Measurements from ENCODE around the gene PGRMC2.

Gene PGRMC2

GRCh38 chr4:128287141-128287870, at the start of gene PGRMC2:
PGRMC2 (minus strand) TSS chr4:128287813; CDS start chr4:128287790, 23 bp downstream.
- DNase-seq (ENCODE audit: low read depth, low spot score), result no peak

GRCh38 chr4:128335541-128335940, 47.9 kb upstream of the PGRMC2 start:
- no peak for DNase-seq (ENCODE audit: low read depth, low spot score)

GRCh38 chr4:128334256-128334655, 46.6 kb upstream of the PGRMC2 start:
- no peak for DNase-seq (ENCODE audit: low read depth, low spot score)

- DNase-seq (ENCODE audit: low read depth, low spot score), result no peak
Measured at GRCh38 chr4:128333309-128334018, 45.9 kb upstream of the PGRMC2 start.

- DNase-seq (ENCODE audit: low read depth, low spot score), result no peak
Measured at GRCh38 chr4:128332081-128332480, 44.5 kb upstream of the PGRMC2 start.

- no peak for DNase-seq (ENCODE audit: low read depth, low spot score)
Measured at GRCh38 chr4:128329638-128330037, 42.0 kb upstream of the PGRMC2 start.

GRCh38 chr4:128328106-128328505, 40.5 kb upstream of the PGRMC2 start:
- no peak for DNase-seq (ENCODE audit: low read depth, low spot score)

GRCh38 chr4:128323401-128323800, 35.8 kb upstream of the PGRMC2 start:
- DNase-seq (ENCODE audit: low read depth, low spot score), result no peak

- no peak for DNase-seq (ENCODE audit: low read depth, low spot score)
Measured at GRCh38 chr4:128322986-128323385, 35.4 kb upstream of the PGRMC2 start.

GRCh38 chr4:128322311-128322710, 34.7 kb upstream of the PGRMC2 start:
- DNase-seq (ENCODE audit: low read depth, low spot score), result no peak

- no peak for DNase-seq (ENCODE audit: low read depth, low spot score)
Measured at GRCh38 chr4:128320656-128321055, 33.0 kb upstream of the PGRMC2 start.

- no peak for DNase-seq (ENCODE audit: low read depth, low spot score)
Measured at GRCh38 chr4:128315756-128316520, 28.3 kb upstream of the PGRMC2 start.

GRCh38 chr4:128311659-128312403, 24.2 kb upstream of the PGRMC2 start:
- no peak for DNase-seq (ENCODE audit: low read depth, low spot score)

GRCh38 chr4:128310266-128310697, 22.7 kb upstream of the PGRMC2 start:
- DNase-seq (ENCODE audit: low read depth, low spot score), result no peak

- no peak for DNase-seq (ENCODE audit: low read depth, low spot score)
Measured at GRCh38 chr4:128309585-128309984, 22.0 kb upstream of the PGRMC2 start.

GRCh38 chr4:128308986-128309385, 21.4 kb upstream of the PGRMC2 start:
- no peak for DNase-seq (ENCODE audit: low read depth, low spot score)

GRCh38 chr4:128307123-128307571, 19.5 kb upstream of the PGRMC2 start:
- no peak for DNase-seq (ENCODE audit: low read depth, low spot score)

GRCh38 chr4:128305942-128306341, 18.3 kb upstream of the PGRMC2 start:
- DNase-seq (ENCODE audit: low read depth, low spot score), result no peak

- DNase-seq (ENCODE audit: low read depth, low spot score), result no peak
Measured at GRCh38 chr4:128303986-128304385, 16.4 kb upstream of the PGRMC2 start.

GRCh38 chr4:128303405-128303785, 15.8 kb upstream of the PGRMC2 start:
- DNase-seq (ENCODE audit: low read depth, low spot score), result no peak

GRCh38 chr4:128301979-128302378, 14.4 kb upstream of the PGRMC2 start:
- no peak for DNase-seq (ENCODE audit: low read depth, low spot score)

GRCh38 chr4:128299848-128300247, 12.2 kb upstream of the PGRMC2 start:
- DNase-seq (ENCODE audit: low read depth, low spot score), result no peak
